CD14-positive monocyte (primary cell): ENCODE measurements around the gene CFAP69. TPM values are rescaled to one million over a fixed set of nuclear protein-coding genes. Genes with fewer than 3 reads are reported as not detected.

Experiments used
- DNase-seq, 3 donors: peaks; one replicate each; pipeline ENCODE4 v3.0.0-alpha.2; 2011 to 2022
- H2AFZ ChIP-seq: 2 replicates; pipeline ENCODE4 v1.6.0; 2012; ENCODE audit warnings: mild to moderate bottlenecking, low read depth, low read length, inconsistent platforms; ENCODE audit not compliant: insufficient read depth, poor library complexity, severe bottlenecking
- H3K27ac ChIP-seq, 2 donors: 1 replicate in 1 of 2; 2 replicates in 1 of 2; pipeline ENCODE4 v1.5.1; 2012 to 2013; ENCODE audit warnings: low read length in 2 of 2, control low read depth in 1 of 2, inconsistent platforms in 1 of 2, low read depth in 1 of 2, mild to moderate bottlenecking in 1 of 2
- H3K27me3 ChIP-seq, 2 donors: one replicate each; pipeline versions ENCODE4 v1.6.0 to v1.6.1; 2011 to 2013; ENCODE audit warnings: low read length in 2 of 2; ENCODE audit not compliant: control insufficient read depth in 2 of 2, insufficient read depth in 2 of 2
- H3K36me3 ChIP-seq, 2 donors: replicated peaks in 1 of 2; 1 replicate in 1 of 2; 2 replicates in 1 of 2; pipeline versions ENCODE4 v1.5.1 to v1.6.1; 2012 to 2013; ENCODE audit warnings: low read length in 2 of 2, control low read depth in 1 of 2, inconsistent platforms in 1 of 2, mild to moderate bottlenecking in 1 of 2; ENCODE audit not compliant: insufficient read depth in 2 of 2, control insufficient read depth in 1 of 2
- H3K4me1 ChIP-seq, 2 donors: 1 replicate in 1 of 2; 2 replicates in 1 of 2; pipeline versions ENCODE4 v1.5.1 to v1.6.1; 2012 to 2013; ENCODE audit warnings: low read length in 2 of 2, control low read depth in 1 of 2, inconsistent platforms in 1 of 2, mild to moderate bottlenecking in 1 of 2, moderate library complexity in 1 of 2; ENCODE audit not compliant: insufficient read depth in 2 of 2, control insufficient read depth in 1 of 2
- H3K4me2 ChIP-seq: replicated peaks from 2 replicates; pipeline ENCODE3; 2012; ENCODE audit warnings: low read length, moderate library complexity, mild to moderate bottlenecking; ENCODE audit not compliant: poor library complexity, severe bottlenecking; ENCODE audit errors: extremely low read depth
- H3K4me3 ChIP-seq, 3 experiments: fragments of 200-600 bp in 1 of 3; sonication (generic) in 1 of 3; replicated peaks in 1 of 3; 1 replicate in 2 of 3; 2 replicates in 1 of 3; pipeline ENCODE4 v1.5.1; 2011 to 2013; ENCODE audit warnings: low read length in 3 of 3, mild to moderate bottlenecking in 3 of 3, control low read depth in 2 of 3, low read depth in 2 of 3, inconsistent platforms in 1 of 3, moderate library complexity in 1 of 3
- H3K79me2 ChIP-seq: 2 replicates; pipeline ENCODE4 v1.6.0; 2012; ENCODE audit warnings: mild to moderate bottlenecking, control low read depth, inconsistent platforms, low read length, moderate library complexity; ENCODE audit not compliant: insufficient read depth
- H3K9ac ChIP-seq: 2 replicates; pipeline ENCODE4 v1.6.0; 2017; ENCODE audit warnings: low read length, mild to moderate bottlenecking; ENCODE audit not compliant: insufficient read depth, poor library complexity, severe bottlenecking
- H3K9me3 ChIP-seq, 2 donors: replicated peaks in 1 of 2; 1 replicate in 1 of 2; 2 replicates in 1 of 2; pipeline versions ENCODE4 v1.5.1 to v1.6.1; 2012 to 2013; ENCODE audit warnings: low read length in 2 of 2, control low read depth in 1 of 2; ENCODE audit not compliant: control insufficient read depth in 1 of 2, insufficient read depth in 1 of 2
- H4K20me1 ChIP-seq: 2 replicates; pipeline ENCODE4 v1.6.0; 2012; ENCODE audit warnings: mild to moderate bottlenecking, low read length, control low read depth, moderate library complexity; ENCODE audit not compliant: insufficient read depth
- H3K27ac Mint-ChIP-seq, 7 donors: one replicate each; pipeline ENCODE4 v1.8.0; 2020; ENCODE audit warnings: mild to moderate bottlenecking in 7 of 7, mixed read lengths in 7 of 7, moderate library complexity in 6 of 7, inconsistent platforms in 2 of 7
- H3K27me3 Mint-ChIP-seq, 3 donors: one replicate each; pipeline ENCODE4 v1.8.0; 2021 to 2022; ENCODE audit warnings: low read depth in 3 of 3, mild to moderate bottlenecking in 3 of 3, mixed read lengths in 3 of 3, moderate library complexity in 3 of 3, inconsistent platforms in 1 of 3
- H3K36me3 Mint-ChIP-seq, 2 donors: one replicate each; pipeline ENCODE4 v1.8.0; 2020; ENCODE audit warnings: mixed read lengths in 2 of 2, inconsistent platforms in 1 of 2, mild to moderate bottlenecking in 1 of 2
- H3K4me1 Mint-ChIP-seq: one replicate; pipeline ENCODE4 v1.8.0; 2020; ENCODE audit warnings: mild to moderate bottlenecking, mixed read lengths
- H3K4me3 Mint-ChIP-seq, 2 donors: one replicate each; pipeline ENCODE4 v1.8.0; 2020; ENCODE audit warnings: mild to moderate bottlenecking in 2 of 2, mixed read lengths in 2 of 2, moderate library complexity in 1 of 2
- H3K9me3 Mint-ChIP-seq, 7 donors: one replicate each; pipeline ENCODE4 v1.8.0; 2020 to 2022; ENCODE audit warnings: mixed read lengths in 7 of 7, mild to moderate bottlenecking in 6 of 7, moderate library complexity in 6 of 7, inconsistent platforms in 2 of 7
- CTCF ChIP-seq: fragments of 200-600 bp; IDR thresholded peaks from one replicate; pipeline ENCODE4 v1.8.0; 2022; ENCODE audit warnings: antibody characterized with exemption, mild to moderate bottlenecking
- WGBS: methylation state at CpG from one replicate; pipeline ENCODE4 v1.1.5; 2013; ENCODE audit warnings: missing lambda C conversion rate; ENCODE audit not compliant: insufficient coverage; 5-methylcytosine and 5-hydroxymethylcytosine counted together
- intact Hi-C, 2 donors: fragments of 100-400 bp; cut with micrococcal nuclease; formaldehyde crosslinking; loops; one replicate each; pipeline versions ENCODE4 v1.15.0 to v1.15.1; 2023
- polyA plus RNA-seq, 3 donors: library from polyadenylated mRNA; depleted of rRNA in 1 of 3; unstranded in 2 of 3; stranded (reverse) in 1 of 3; fragments of 300-500 nt in 2 of 3; fragments of >200 nt in 1 of 3; fragmentation: Illumina TruSeq in 2 of 3; gene quantifications; 1 replicate in 2 of 3; 2 replicates in 1 of 3; pipeline ENCODE4 v1.2.3, GENCODE V29; 2012 to 2021

The CFAP69 gene
- polyA plus RNA-seq, 3 donors, result not detected

GRCh38 chr7:90230834-90231233 lies 14.1 kb upstream of the CFAP69 start:
- Mint-ChIP-seq H3K27ac (no peak overlapping the region), H3K36me3 (no peaks in the 10 kb centered on the region), H3K4me3 (no peak overlapping the region), H3K9me3 (no peaks in the 10 kb centered on the region), H3K4me1 (no peaks in the 10 kb centered on the region), H3K27me3 (peaks cover 4 to 5% (median 5%) of the 10 kb centered on the region in 3 donors)
- no peak for DNase-seq
- no CpG with 5 or more reads among the region's 2 CpGs for WGBS
- Histone ChIP-seq H2AFZ (no peak overlapping the region), H3K36me3 (no peaks in the 10 kb centered on the region), H3K4me2 (no peak overlapping the region), H4K20me1 (no peaks in the 10 kb centered on the region), H3K79me2 (no peaks in the 10 kb centered on the region), H3K27me3 (no peaks in the 10 kb centered on the region), H3K9ac (no peak overlapping the region), H3K4me1 (no peaks in the 10 kb centered on the region), H3K27ac (no peak overlapping the region), H3K9me3 (no peaks in the 10 kb centered on the region), H3K4me3 (no peak overlapping the region)
- intact Hi-C loops, result no loop called here
- TF ChIP-seq CTCF, result no peak

- H2AFZ ChIP-seq, result no peak overlapping the region
- H4K20me1 ChIP-seq, result no peaks in the 10 kb centered on the region
- no peaks in the 10 kb centered on the region for H3K9me3 ChIP-seq
- no peak overlapping the region for H3K4me2 ChIP-seq
- DNase-seq, result no peak
- no peak overlapping the region for H3K9ac ChIP-seq
- no peaks in the 10 kb centered on the region for H3K4me1 ChIP-seq
- no CpG with 5 or more reads among the region's 3 CpGs for WGBS
- no peaks in the 10 kb centered on the region for H3K9me3 Mint-ChIP-seq
- no peaks in the 10 kb centered on the region for H3K36me3 ChIP-seq
- peaks cover 4 to 5% (median 5%) of the 10 kb centered on the region in 3 donors for H3K27me3 Mint-ChIP-seq
- H3K27ac Mint-ChIP-seq, result no peak overlapping the region
- no peak overlapping the region for H3K4me3 Mint-ChIP-seq
- no peaks in the 10 kb centered on the region for H3K79me2 ChIP-seq
- no peak for TF ChIP-seq CTCF
- no peak overlapping the region for H3K27ac ChIP-seq
- no peaks in the 10 kb centered on the region for H3K36me3 Mint-ChIP-seq
- no peaks in the 10 kb centered on the region for H3K4me1 Mint-ChIP-seq
- no peaks in the 10 kb centered on the region for H3K27me3 ChIP-seq
- intact Hi-C loops, result no loop called here
- H3K4me3 ChIP-seq, result no peak overlapping the region
Measured at GRCh38 chr7:90231304-90231703, 13.7 kb upstream of the CFAP69 start.
